ENCODE data around the gene NAXD. TPM values are rescaled to one million over a fixed set of nuclear protein-coding genes. Genes with fewer than 3 reads are reported as not detected.

Gene NAXD
- total RNA-seq, 1 donor from 2014 or later = 41.2 TPM

- Mint-ChIP-seq H3K36me3 (ENCODE audit: unreplicated experiment) (no peaks in the 10 kb centered on the region), H3K27me3 (ENCODE audit: unreplicated experiment) (peaks cover 9% of the 10 kb centered on the region), H3K4me3 (ENCODE audit: unreplicated experiment) (no peak overlapping the region), H3K4me1 (ENCODE audit: low read depth, unreplicated experiment) (peaks cover 18% of the 10 kb centered on the region), H3K9me3 (ENCODE audit: unreplicated experiment) (peaks cover 4% of the 10 kb centered on the region), H3K27ac (ENCODE audit: unreplicated experiment) (no peak overlapping the region)
- DNase-seq = no peak
- TF ChIP-seq CTCF (IDR thresholded peaks at IDR 0.05; ENCODE audit: partially characterized antibody, unreplicated experiment) = no peak
Observed at GRCh38 chr13:110576736-110577476, 38.4 kb upstream of the NAXD start.

GRCh38 chr13:110578363-110578762 is 37.0 kb upstream of the NAXD start:
- Mint-ChIP-seq H3K36me3 (ENCODE audit: unreplicated experiment) (no peaks in the 10 kb centered on the region), H3K27me3 (ENCODE audit: unreplicated experiment) (peaks cover 8% of the 10 kb centered on the region), H3K4me3 (ENCODE audit: unreplicated experiment) (no peak overlapping the region), H3K4me1 (ENCODE audit: low read depth, unreplicated experiment) (peaks cover 17% of the 10 kb centered on the region), H3K27ac (ENCODE audit: unreplicated experiment) (no peak overlapping the region), H3K9me3 (ENCODE audit: unreplicated experiment) (peaks cover 4% of the 10 kb centered on the region)
- no peak for DNase-seq
- TF ChIP-seq CTCF (IDR thresholded peaks at IDR 0.05; ENCODE audit: partially characterized antibody, unreplicated experiment) = no peak

- no peaks in the 10 kb centered on the region for H3K36me3 Mint-ChIP-seq (ENCODE audit: unreplicated experiment)
- H3K27ac Mint-ChIP-seq (ENCODE audit: unreplicated experiment) = no peak overlapping the region
- no peak for DNase-seq
- no peak overlapping the region for H3K4me3 Mint-ChIP-seq (ENCODE audit: unreplicated experiment)
- H3K4me1 Mint-ChIP-seq (ENCODE audit: low read depth, unreplicated experiment) = peaks cover 3% of the 10 kb centered on the region
- no peak for TF ChIP-seq CTCF (IDR thresholded peaks at IDR 0.05; ENCODE audit: partially characterized antibody, unreplicated experiment)
- H3K9me3 Mint-ChIP-seq (ENCODE audit: unreplicated experiment) = no peaks in the 10 kb centered on the region
- peaks cover 3% of the 10 kb centered on the region for H3K27me3 Mint-ChIP-seq (ENCODE audit: unreplicated experiment)
Observed at GRCh38 chr13:110580800-110581199, 34.5 kb upstream of the NAXD start.

GRCh38 chr13:110581506-110582185 is 33.7 kb upstream of the NAXD start:
- Mint-ChIP-seq H3K4me1 (ENCODE audit: low read depth, unreplicated experiment) (no peaks in the 10 kb centered on the region), H3K4me3 (ENCODE audit: unreplicated experiment) (no peak overlapping the region), H3K27ac (ENCODE audit: unreplicated experiment) (no peak overlapping the region), H3K9me3 (ENCODE audit: unreplicated experiment) (no peaks in the 10 kb centered on the region), H3K27me3 (ENCODE audit: unreplicated experiment) (no peaks in the 10 kb centered on the region), H3K36me3 (ENCODE audit: unreplicated experiment) (no peaks in the 10 kb centered on the region)
- DNase-seq = no peak
- no peak for TF ChIP-seq CTCF (IDR thresholded peaks at IDR 0.05; ENCODE audit: partially characterized antibody, unreplicated experiment)

DNA sequence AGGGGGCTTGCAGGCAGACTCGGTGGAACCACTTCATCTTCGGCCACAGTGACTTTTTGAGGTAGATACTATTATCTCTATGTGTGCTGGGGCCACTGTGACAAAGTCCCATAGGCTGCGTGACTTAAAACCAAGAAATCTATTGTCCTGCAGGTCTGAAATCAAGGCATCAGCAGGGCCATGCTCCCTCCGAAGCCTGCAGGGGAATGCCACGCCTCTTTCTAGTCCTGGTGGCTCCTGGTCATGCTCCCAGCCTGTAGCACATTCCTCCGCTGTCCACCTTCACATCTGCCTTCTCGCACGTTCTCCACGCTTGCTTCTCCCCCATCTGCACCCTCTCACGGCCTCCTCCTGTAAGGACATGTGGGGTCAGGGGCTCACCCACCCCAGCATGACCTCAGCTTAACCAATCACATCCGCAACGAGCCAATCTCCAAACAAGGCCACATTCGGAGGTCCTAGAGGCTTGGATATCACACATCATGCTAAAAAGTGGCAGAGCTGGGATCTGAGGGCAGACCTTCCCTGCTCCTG is 32.9 kb upstream of the NAXD start:
- H3K36me3 Mint-ChIP-seq (ENCODE audit: unreplicated experiment) = no peaks in the 10 kb centered on the region
- H3K27me3 Mint-ChIP-seq (ENCODE audit: unreplicated experiment) = no peaks in the 10 kb centered on the region
- H3K27ac Mint-ChIP-seq (ENCODE audit: unreplicated experiment) = no peak overlapping the region
- no peaks in the 10 kb centered on the region for H3K9me3 Mint-ChIP-seq (ENCODE audit: unreplicated experiment)
- TF ChIP-seq CTCF (IDR thresholded peaks at IDR 0.05; ENCODE audit: partially characterized antibody, unreplicated experiment) = no peak
- no peak for DNase-seq
- H3K4me3 Mint-ChIP-seq (ENCODE audit: unreplicated experiment) = no peak overlapping the region
- H3K4me1 Mint-ChIP-seq (ENCODE audit: low read depth, unreplicated experiment) = no peaks in the 10 kb centered on the region
